ENCODE results near the gene AP1B1. TPM values are rescaled to one million over a fixed set of nuclear protein-coding genes. Genes with fewer than 3 reads are reported as not detected.

The AP1B1 gene
- total and polyA plus RNA-seq, 2 of the 13 experiments (the other 11 are each of a cell fraction or from before 2014, with no cell fraction given) = 26.6 to 29.7 TPM

GRCh38 chr22:29310863-29311339, 77.5 kb downstream of the AP1B1 start (continued):
- TF ChIP-seq HDAC1 (CRISPR knock-in tag; IDR thresholded peaks at IDR 0.05) = 0 out of 2 replicates have a peak, but pooled peaks have one; percentile 20
- TF ChIP-seq PATZ1 (CRISPR knock-in tag; IDR thresholded peaks at IDR 0.05) = peak; percentile 72
- TF ChIP-seq ZNF687 (CRISPR knock-in tag; IDR thresholded peaks at IDR 0.05) = peak; percentile 28
- no peak for TF ChIP-seq NCOR1 (IDR thresholded peaks at IDR 0.05; ENCODE audit: borderline replicate concordance, low read length)
- TF ChIP-seq ZNF790 (CRISPR knock-in tag; IDR thresholded peaks at IDR 0.05; ENCODE audit: borderline replicate concordance) = no peak
- TF ChIP-seq TRAFD1 (CRISPR knock-in tag; IDR thresholded peaks at IDR 0.05; ENCODE audit: borderline replicate concordance) = no peak
- TF ChIP-seq FOXK1 (CRISPR knock-in tag; IDR thresholded peaks at IDR 0.05; ENCODE audit: borderline replicate concordance, low read depth) = peak; percentile 42; the same call in 1 of the 2 replicates
- peak; percentile 87 for TF ChIP-seq RFX3 (CRISPR knock-in tag; IDR thresholded peaks at IDR 0.05)
- peak; percentile 19; the same call in 1 of the 2 replicates for TF ChIP-seq SP5 (CRISPR knock-in tag; IDR thresholded peaks at IDR 0.05; ENCODE audit: borderline replicate concordance, low read depth)
- no peak for TF ChIP-seq MEF2D (CRISPR knock-in tag; IDR thresholded peaks at IDR 0.05)
- no peak for TF ChIP-seq AHR (CRISPR knock-in tag; IDR thresholded peaks at IDR 0.05)
- no peak for TF ChIP-seq KMT2B (CRISPR knock-in tag; IDR thresholded peaks at IDR 0.05)
- peak; percentile 78 for TF ChIP-seq SAP130 (CRISPR knock-in tag; IDR thresholded peaks at IDR 0.05; ENCODE audit: low read depth)
- TF ChIP-seq ELF3 (CRISPR knock-in tag; IDR thresholded peaks at IDR 0.05) = no peak
- 0 out of 2 replicates have a peak, but pooled peaks have one; percentile 28 for TF ChIP-seq JUND (CRISPR knock-in tag; IDR thresholded peaks at IDR 0.05)
- TF ChIP-seq ZFP91 (CRISPR knock-in tag; IDR thresholded peaks at IDR 0.05; ENCODE audit: borderline replicate concordance) = peak; percentile 53; the same call in 1 of the 2 replicates
- TF ChIP-seq TFAP4 (IDR thresholded peaks at IDR 0.05; ENCODE audit: borderline replicate concordance, low read depth) = peak; percentile 87
- TF ChIP-seq CCDC6 (CRISPR knock-in tag; IDR thresholded peaks at IDR 0.05) = no peak
- TF ChIP-seq CHD4 (IDR thresholded peaks at IDR 0.05; ENCODE audit: borderline replicate concordance, low read length) = 0 out of 2 replicates have a peak, but pooled peaks have one; percentile 40
- no peak for TF ChIP-seq ARNT (IDR thresholded peaks at IDR 0.05)

Measured in HepG2 (cell line).